ENCODE results near the gene TMEM221.

TMEM221 gene

GRCh38 chr19:17390665-17391370 lies 57.6 kb downstream of the TMEM221 start:
- peak overlapping the region; percentile 25; the same call in 1 of the 2 replicates for H3K27ac ChIP-seq (ENCODE audit: extremely low read depth, low read depth, low read length)
- H3K9me3 ChIP-seq (ENCODE audit: control insufficient read depth, insufficient read depth, low read depth, low read length) = no peaks in the 10 kb centered on the region
- POLR2A ChIA-PET = interaction anchor here (1.1 kb wide), 1 partner anchor 29 kb away, joined by 3 read pairs; the partner anchor contains the start of gene MVB12A
- H3K36me3 ChIP-seq (ENCODE audit: control insufficient read depth in 2 of 2, insufficient read depth in 1 of 2, low read length in 2 of 2) = no peaks in the 10 kb centered on the region
- peak overlapping the region; percentile 36 for H3K4me3 ChIP-seq (ENCODE audit: low read depth, low read length)
- peaks cover 3% of the 10 kb centered on the region; the same call in 1 of the 2 replicates for H3K4me1 ChIP-seq (ENCODE audit: control insufficient read depth, insufficient read depth, low read length)
- CTCF ChIA-PET = interaction anchor here (0.6 to 3.6 kb wide), 16 partner anchors 9 to 433 kb away, joined by 3 to 15 read pairs (median 6); partner anchors contain the start of genes BST2 and MVB12A
- TF ChIP-seq CTCF (tag by site-specific recombination; IDR thresholded peaks at IDR 0.05) (peak; percentile 78), ZNF777 (tag by site-specific recombination; IDR thresholded peaks at IDR 0.05; ENCODE audit: borderline replicate concordance) (peak; percentile 78; the same call in 1 of the 2 replicates), ZNF354C (tag by site-specific recombination; IDR thresholded peaks at IDR 0.05; ENCODE audit: borderline replicate concordance, low read depth) (no peak), ZNF624 (tag by site-specific recombination; IDR thresholded peaks at IDR 0.05) (no peak), ZNF10 (tag by site-specific recombination; IDR thresholded peaks at IDR 0.05) (no peak; the same call in 1 of the 2 replicates), ZSCAN23 (tag by site-specific recombination; IDR thresholded peaks at IDR 0.05) (no peak), ZNF19 (tag by site-specific recombination; IDR thresholded peaks at IDR 0.05; ENCODE audit: low read depth) (no peak), ZNF645 (tag by site-specific recombination; IDR thresholded peaks at IDR 0.05) (no peak), ZNF391 (tag by site-specific recombination; IDR thresholded peaks at IDR 0.05; ENCODE audit: borderline replicate concordance, low read depth) (0 out of 2 replicates have a peak, but pooled peaks have one; percentile 42), ZEB2 (tag by site-specific recombination; IDR thresholded peaks at IDR 0.05) (peak; percentile 73), ZNF292 (tag by site-specific recombination; IDR thresholded peaks at IDR 0.05; ENCODE audit: borderline replicate concordance, low read depth) (no peak), ZNF398 (tag by site-specific recombination; IDR thresholded peaks at IDR 0.05) (peak; percentile 85), KLF10 (tag by site-specific recombination; IDR thresholded peaks at IDR 0.05) (peak; percentile 98), ZNF221 (tag by site-specific recombination; IDR thresholded peaks at IDR 0.05; ENCODE audit: borderline replicate concordance) (no peak), KLF8 (tag by site-specific recombination; IDR thresholded peaks at IDR 0.05) (peak; percentile 77), ZNF324 (tag by site-specific recombination; IDR thresholded peaks at IDR 0.05) (0 out of 2 replicates have a peak, but pooled peaks have one; percentile 50), ZNF341 (tag by site-specific recombination; IDR thresholded peaks at IDR 0.05; ENCODE audit: low read depth) (peak; percentile 69), ZBTB8A (tag by site-specific recombination; IDR thresholded peaks at IDR 0.05) (no peak), ZFP69B (tag by site-specific recombination; IDR thresholded peaks at IDR 0.05) (0 out of 2 replicates have a peak, but pooled peaks have one; percentile 22), ZNF623 (tag by site-specific recombination; IDR thresholded peaks at IDR 0.05) (no peak), KLF16 (tag by site-specific recombination; IDR thresholded peaks at IDR 0.05) (peak; percentile 81), PATZ1 (tag by site-specific recombination; IDR thresholded peaks at IDR 0.05) (peak; percentile 98), ZNF2 (tag by site-specific recombination; IDR thresholded peaks at IDR 0.05) (peak; percentile 49; the same call in 1 of the 2 replicates), ZNF610 (tag by site-specific recombination; IDR thresholded peaks at IDR 0.05; ENCODE audit: borderline replicate concordance) (0 out of 2 replicates have a peak, but pooled peaks have one; percentile 18), ZXDB (tag by site-specific recombination; IDR thresholded peaks at IDR 0.05) (peak; percentile 62), ZNF660 (tag by site-specific recombination; IDR thresholded peaks at IDR 0.05) (no peak; the same call in 1 of the 2 replicates), ZFP37 (tag by site-specific recombination; IDR thresholded peaks at IDR 0.05) (no peak), SCRT1 (tag by site-specific recombination; IDR thresholded peaks at IDR 0.05; ENCODE audit: borderline replicate concordance) (no peak), ZNF561 (tag by site-specific recombination; IDR thresholded peaks at IDR 0.05; ENCODE audit: borderline replicate concordance) (peak; percentile 70; the same call in 1 of the 2 replicates), SP3 (tag by site-specific recombination; IDR thresholded peaks at IDR 0.05) (peak; percentile 86)

All from HEK293 (cell line).